HL-60/S4 treated with phorbol 12-myristate 13-acetate at 8.2 ng/mL for 4 days and 3 days (cell line): Measurements from ENCODE around the gene GRHPR.

Experiments used
- in situ Hi-C: fragments of 300-500 bp; cut with MboI; formaldehyde crosslinking; loops from 2 replicates; pipeline ENCODE4 v1.15.0; 2022; ENCODE audit warnings: low sequenced_read_pairs

Gene GRHPR

GRCh38 chr9:37422289-37423104 is at the start of gene GRHPR:
Gene GRHPR, plus strand, starts transcription at chr9:37422696. Its CDS starts 55 bp downstream, at chr9:37422751.
- in situ Hi-C loops, result no loop called here

GRCh38 chr9:37372839-37373238 is 49.7 kb upstream of the GRHPR start:
- in situ Hi-C loops, result no loop called here

GRCh38 chr9:37373621-37374020 is 48.9 kb upstream of the GRHPR start:
- in situ Hi-C loops, result no loop called here

DNA sequence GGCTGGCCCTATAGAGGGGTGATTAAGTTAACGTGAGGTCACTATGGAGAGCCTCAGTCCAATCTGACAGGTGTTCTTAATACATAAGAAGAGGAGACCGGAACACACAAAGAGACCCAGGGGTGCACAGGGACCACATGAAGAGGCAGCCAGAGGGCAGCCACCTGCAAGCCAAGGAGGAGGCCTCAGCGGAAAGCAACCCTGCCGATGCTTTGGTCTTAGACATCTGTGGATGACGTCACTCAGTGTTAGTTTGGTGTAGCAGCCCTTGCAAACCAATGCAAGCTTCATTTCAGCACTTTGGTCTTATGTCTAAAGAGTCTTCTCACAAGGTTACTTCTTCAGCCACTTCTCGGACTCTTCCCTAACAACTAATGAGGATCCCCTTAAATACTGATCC is 47.6 kb upstream of the GRHPR start:
- in situ Hi-C loops, result loop anchor here (25.0 kb wide), 1 partner anchor 112 kb away; the partner anchor contains the start of gene POLR1E

DNA sequence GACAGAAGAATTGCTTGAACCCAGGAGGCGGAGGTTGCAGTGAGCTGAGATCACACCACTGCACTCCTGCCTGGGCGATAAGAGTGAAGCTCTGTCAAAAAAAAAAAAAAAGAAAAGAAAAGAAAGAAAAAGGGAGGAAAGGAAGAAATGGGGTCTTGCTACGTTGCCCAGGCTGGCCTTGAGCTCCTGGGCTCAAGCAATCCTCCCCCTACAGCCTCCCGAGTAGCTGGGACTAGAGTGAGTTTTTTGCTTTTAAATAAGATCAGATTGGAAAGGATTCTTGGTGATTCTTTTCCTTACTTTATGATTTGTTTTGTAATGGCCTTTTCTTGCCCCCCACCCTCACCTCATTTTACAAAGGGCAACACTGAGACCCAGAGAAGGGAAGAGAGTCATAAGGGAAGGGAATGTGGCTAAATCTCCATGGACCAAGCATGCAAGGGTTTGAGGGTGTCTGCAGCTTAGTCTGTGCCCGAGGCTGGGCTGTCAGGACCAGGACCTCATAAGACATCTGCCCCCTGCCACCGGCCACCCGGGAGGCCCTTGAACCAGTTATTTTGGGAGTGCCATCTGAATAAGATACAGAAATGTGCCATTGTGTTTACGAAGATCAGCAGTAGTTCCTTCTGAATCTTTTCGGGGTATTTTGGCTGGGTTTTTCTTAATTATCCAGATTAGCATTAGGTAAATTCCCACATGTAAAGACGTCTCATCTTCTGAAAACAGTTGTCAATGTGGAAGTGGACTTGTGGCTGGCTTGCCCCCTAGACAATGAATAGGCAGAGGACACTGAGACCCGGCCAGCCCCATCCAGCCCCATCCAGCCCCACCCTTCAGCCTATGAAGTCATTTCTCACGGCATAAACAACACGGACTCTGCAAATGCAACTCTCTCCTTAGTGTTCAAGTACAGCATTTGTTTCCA is 44.5 kb upstream of the GRHPR start:
- in situ Hi-C loops, result loop anchor here (25.0 kb wide), 1 partner anchor 109 kb away; the partner anchor contains the start of gene POLR1E

DNA sequence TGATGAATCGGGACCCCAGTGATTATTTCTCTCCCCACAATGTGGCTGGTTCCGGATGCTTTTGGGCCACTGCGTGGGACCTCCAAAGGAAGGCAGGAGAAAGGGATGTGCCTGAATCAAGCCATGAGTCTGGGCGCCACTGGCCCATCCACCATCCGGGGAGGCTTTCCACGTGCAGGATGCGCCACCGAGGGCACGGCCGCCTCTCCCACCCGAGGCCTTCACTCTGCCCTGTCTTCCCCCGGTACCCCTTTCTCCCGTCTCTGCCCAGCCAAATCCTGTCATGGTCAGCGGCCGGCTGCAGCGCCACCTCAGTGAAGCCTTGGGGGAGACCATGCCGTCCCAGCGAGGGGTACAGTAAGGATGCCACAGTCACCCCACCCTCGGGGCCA is 43.9 kb upstream of the GRHPR start:
- in situ Hi-C loops, result loop anchor here (25.0 kb wide), 1 partner anchor 109 kb away; the partner anchor contains the start of gene POLR1E

DNA sequence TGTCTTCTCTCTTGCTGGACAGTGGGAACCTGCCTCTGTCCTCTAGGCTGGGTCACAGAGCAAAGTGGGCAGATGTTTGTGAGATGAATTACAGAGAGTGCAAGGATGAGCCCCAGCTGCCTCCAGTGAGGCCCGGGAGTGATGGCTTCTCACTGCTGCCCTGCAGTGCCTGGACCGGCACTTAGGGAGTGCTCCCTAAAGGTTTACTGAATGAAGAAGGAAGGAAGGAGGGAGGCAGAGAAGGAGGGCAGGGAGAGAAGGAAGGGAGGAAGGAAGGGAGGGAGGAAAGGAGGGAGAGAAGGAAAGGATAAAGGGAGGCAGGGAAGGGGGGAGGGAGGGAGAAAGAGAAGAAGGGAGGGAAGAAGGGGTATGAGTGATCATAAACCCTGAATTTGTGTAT is 42.7 kb upstream of the GRHPR start:
- in situ Hi-C loops, result loop anchor here (25.0 kb wide), 1 partner anchor 107 kb away; the partner anchor contains the start of gene POLR1E

GRCh38 chr9:37380570-37380969 is 41.9 kb upstream of the GRHPR start:
- in situ Hi-C loops, result loop anchor here (25.0 kb wide), 1 partner anchor 107 kb away; the partner anchor contains the start of gene POLR1E

DNA sequence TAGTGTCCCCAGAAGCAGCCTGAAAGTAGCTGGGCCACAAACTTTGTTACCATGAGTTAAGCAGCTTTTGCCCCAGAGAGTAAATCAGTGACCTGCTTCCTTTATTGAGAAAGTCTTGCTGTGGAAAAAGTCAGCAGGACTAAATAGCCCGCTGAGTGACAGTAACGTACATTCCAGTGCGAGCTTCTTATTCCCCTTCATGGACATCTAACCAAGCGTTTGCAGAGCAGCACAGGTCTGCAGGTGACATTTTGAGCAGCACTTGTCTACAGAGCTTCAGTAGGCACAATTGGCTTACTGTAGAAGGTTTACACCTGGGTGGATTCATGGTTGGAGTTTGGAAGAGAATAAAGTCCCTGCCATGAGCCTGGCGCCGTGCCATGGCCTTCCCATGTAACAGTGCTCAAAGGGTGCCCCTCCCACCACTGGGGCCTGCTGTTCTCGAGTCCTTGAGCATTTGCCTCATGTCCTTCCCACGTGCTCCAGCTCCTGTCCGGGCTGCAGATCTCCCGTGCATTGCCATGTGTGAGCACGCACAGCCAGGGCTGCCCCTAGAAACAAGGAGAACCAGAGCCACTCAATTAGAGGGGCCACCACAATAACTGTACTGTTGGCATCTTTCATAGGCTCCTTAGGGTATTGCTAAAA is 41.3 kb upstream of the GRHPR start:
- in situ Hi-C loops, result loop anchor here (25.0 kb wide), 1 partner anchor 106 kb away; the partner anchor contains the start of gene POLR1E

GRCh38 chr9:37382161-37382981 is 40.1 kb upstream of the GRHPR start:
- in situ Hi-C loops, result loop anchor here (25.0 kb wide), 1 partner anchor 105 kb away; the partner anchor contains the start of gene POLR1E

DNA sequence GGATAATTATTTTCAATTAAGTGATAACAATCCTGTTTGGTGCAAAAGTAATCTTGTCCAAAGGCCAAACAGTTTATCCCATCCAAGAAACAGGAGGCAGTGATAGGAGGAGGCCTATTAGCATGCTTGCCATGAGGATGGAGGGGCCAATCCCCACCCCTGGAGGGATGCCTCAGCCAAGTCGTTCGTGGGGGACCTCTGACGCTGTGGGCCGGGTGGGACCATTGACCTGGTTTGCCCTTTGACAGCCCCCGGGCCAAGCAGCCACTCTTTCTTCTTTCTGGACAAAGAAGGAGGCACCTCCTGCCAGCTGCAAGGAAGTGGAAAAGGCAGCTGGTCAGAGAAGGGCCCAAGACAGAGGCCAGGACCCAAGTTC is 39.5 kb upstream of the GRHPR start:
- in situ Hi-C loops, result loop anchor here (25.0 kb wide), 1 partner anchor 104 kb away; the partner anchor contains the start of gene POLR1E

GRCh38 chr9:37383393-37383792 is 39.1 kb upstream of the GRHPR start:
- in situ Hi-C loops, result loop anchor here (25.0 kb wide), 1 partner anchor 104 kb away; the partner anchor contains the start of gene POLR1E

GRCh38 chr9:37383876-37384746 is 38.4 kb upstream of the GRHPR start:
- in situ Hi-C loops, result loop anchor here (25.0 kb wide), 1 partner anchor 103 kb away; the partner anchor contains the start of gene POLR1E

GRCh38 chr9:37385286-37385685 is 37.2 kb upstream of the GRHPR start:
- in situ Hi-C loops, result loop anchor here (25.0 kb wide), 1 partner anchor 102 kb away; the partner anchor contains the start of gene POLR1E

GRCh38 chr9:37386988-37387387 is 35.5 kb upstream of the GRHPR start:
- in situ Hi-C loops, result loop anchor here (25.0 kb wide), 1 partner anchor 100 kb away; the partner anchor contains the start of gene POLR1E

DNA sequence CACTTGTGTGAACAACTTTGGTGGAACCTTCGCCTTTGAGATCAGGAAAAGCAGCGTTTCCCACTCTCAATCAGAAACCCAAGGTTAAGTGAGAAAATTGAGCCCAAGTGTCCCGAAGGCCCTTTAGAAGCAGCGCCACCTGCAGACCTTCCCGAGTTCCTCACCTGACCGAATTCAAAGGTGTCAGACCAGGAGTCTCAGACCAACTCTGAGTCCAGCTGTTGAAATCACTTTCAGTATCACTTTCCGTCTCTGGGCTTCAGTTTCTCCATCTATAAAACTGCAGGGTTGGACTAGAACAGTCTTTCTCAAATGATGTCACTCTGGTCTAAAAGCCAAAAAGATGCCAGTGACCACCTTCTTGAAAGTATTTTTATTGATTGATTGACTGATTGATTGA is 31.7 kb upstream of the GRHPR start:
- in situ Hi-C loops, result loop anchor here (25.0 kb wide), 1 partner anchor 97 kb away; the partner anchor contains the start of gene POLR1E

- in situ Hi-C loops, result loop anchor here (25.0 kb wide), 1 partner anchor 95 kb away; the partner anchor contains the start of gene POLR1E
Observed at GRCh38 chr9:37392272-37392671, 30.2 kb upstream of the GRHPR start.

GRCh38 chr9:37395229-37395628 is 27.3 kb upstream of the GRHPR start:
- in situ Hi-C loops, result loop anchor here (25.0 kb wide), 1 partner anchor 92 kb away; the partner anchor contains the start of gene POLR1E
